Activated CD8-positive, alpha-beta memory T cell treated with anti-CD3 and anti-CD28 coated beads for 48 hours (primary cell): Measurements from ENCODE around the gene JMJD1C.

Experiments used
- DNase-seq, 3 experiments: peaks; one replicate each; pipeline ENCODE4 v3.0.0-alpha.2; 2020; ENCODE audit warnings: low read depth in 2 of 3, low spot score in 2 of 3

JMJD1C gene

GRCh38 chr10:63438506-63439498 is 27.0 kb downstream of the JMJD1C start:
- no peak for DNase-seq

- no peak for DNase-seq
These were observed 28.4 kb downstream of the JMJD1C start for GRCh38 chr10:63437116-63437949.

GRCh38 chr10:63436225-63436624 is 29.6 kb downstream of the JMJD1C start:
- no peak for DNase-seq

- DNase-seq = no peak
These were observed 30.6 kb downstream of the JMJD1C start for GRCh38 chr10:63434866-63435854.

GRCh38 chr10:63431962-63432797 is 33.6 kb downstream of the JMJD1C start:
- DNase-seq = no peak

- DNase-seq = no peak
These were observed 34.8 kb downstream of the JMJD1C start for GRCh38 chr10:63430999-63431356.

- no peak for DNase-seq
These were observed 35.4 kb downstream of the JMJD1C start for GRCh38 chr10:63430091-63430998.

- no peak for DNase-seq
These were observed 36.5 kb downstream of the JMJD1C start for GRCh38 chr10:63429281-63429680.

GRCh38 chr10:63427013-63427412 is 38.8 kb downstream of the JMJD1C start:
- no peak for DNase-seq

- no peak for DNase-seq
These were observed 40.3 kb downstream of the JMJD1C start for GRCh38 chr10:63425512-63425911.

- no peak for DNase-seq
These were observed 41.2 kb downstream of the JMJD1C start for GRCh38 chr10:63424576-63424975.

GRCh38 chr10:63423494-63423893 is 42.3 kb downstream of the JMJD1C start:
- DNase-seq = no peak

GRCh38 chr10:63421591-63421990 is 44.2 kb downstream of the JMJD1C start:
- DNase-seq = no peak

- no peak for DNase-seq
These were observed 49.4 kb downstream of the JMJD1C start for GRCh38 chr10:63416376-63416775.

GRCh38 chr10:63415640-63416244 is 50.0 kb downstream of the JMJD1C start:
- DNase-seq = no peak

- no peak for DNase-seq
These were observed 51.1 kb downstream of the JMJD1C start for GRCh38 chr10:63414481-63415260.

GRCh38 chr10:63413429-63413828 is 52.3 kb downstream of the JMJD1C start:
- no peak for DNase-seq

- DNase-seq = no peak
These were observed 53.5 kb downstream of the JMJD1C start for GRCh38 chr10:63412304-63412703.
